Trophoblast cell (in vitro differentiated cells and primary cell): Measurements from ENCODE around the gene MYO18A.

Source experiments
- DNase-seq, 2 donors: peaks; one replicate each; pipeline ENCODE4 v3.0.0-alpha.2; 2016
- H2AFZ ChIP-seq: 2 replicates; pipeline ENCODE4 v1.6.1; 2013; ENCODE audit warnings: low read length, moderate library complexity, mild to moderate bottlenecking; ENCODE audit not compliant: insufficient read depth, poor library complexity
- H2AK5ac ChIP-seq: 2 replicates; pipeline ENCODE4 v1.6.1; 2013; ENCODE audit warnings: mild to moderate bottlenecking, low read length
- H2BK120ac ChIP-seq: 2 replicates; pipeline ENCODE4 v1.6.1; 2013; ENCODE audit warnings: low read length, mild to moderate bottlenecking, moderate library complexity; ENCODE audit not compliant: insufficient read depth, poor library complexity
- H2BK12ac ChIP-seq: 2 replicates; pipeline ENCODE4 v1.6.1; 2013; ENCODE audit warnings: mild to moderate bottlenecking, low read length, moderate library complexity
- H2BK5ac ChIP-seq: 2 replicates; pipeline ENCODE4 v1.6.1; 2013; ENCODE audit warnings: low read length, low read depth, moderate library complexity, mild to moderate bottlenecking; ENCODE audit not compliant: poor library complexity
- H3K14ac ChIP-seq: 2 replicates; pipeline ENCODE4 v1.6.1; 2013; ENCODE audit warnings: mild to moderate bottlenecking, low read length
- H3K18ac ChIP-seq: 2 replicates; pipeline ENCODE4 v1.6.1; 2013; ENCODE audit warnings: mild to moderate bottlenecking, low read length
- H3K23ac ChIP-seq: 2 replicates; pipeline ENCODE4 v1.6.1; 2013; ENCODE audit warnings: low read length
- H3K27ac ChIP-seq: 2 replicates; pipeline ENCODE4 v1.5.1; 2013; ENCODE audit warnings: low read depth, mild to moderate bottlenecking, inconsistent platforms, low read length, moderate library complexity
- H3K27me3 ChIP-seq: 2 replicates; pipeline ENCODE4 v1.6.1; 2013; ENCODE audit warnings: inconsistent platforms, mild to moderate bottlenecking, low read length, moderate library complexity; ENCODE audit not compliant: insufficient read depth
- H3K36me3 ChIP-seq, 2 experiments: 1 replicate in 1 of 2; 2 replicates in 1 of 2; pipeline ENCODE4 v1.6.1; 2013; ENCODE audit warnings: low read length in 2 of 2, mild to moderate bottlenecking in 2 of 2, moderate library complexity in 1 of 2; ENCODE audit not compliant: insufficient read depth in 2 of 2, control insufficient read depth in 1 of 2
- H3K4ac ChIP-seq: 2 replicates; pipeline ENCODE4 v1.6.1; 2013; ENCODE audit warnings: low read depth, mild to moderate bottlenecking, low read length, moderate library complexity
- H3K4me1 ChIP-seq, 2 experiments: 1 replicate in 1 of 2; 2 replicates in 1 of 2; pipeline ENCODE4 v1.6.1; 2013; ENCODE audit warnings: low read length in 2 of 2, mild to moderate bottlenecking in 2 of 2, moderate library complexity in 1 of 2; ENCODE audit not compliant: insufficient read depth in 2 of 2, control insufficient read depth in 1 of 2
- H3K4me2 ChIP-seq: 2 replicates; pipeline ENCODE4 v1.6.1; 2013; ENCODE audit warnings: inconsistent platforms, mild to moderate bottlenecking, low read length, moderate library complexity
- H3K4me3 ChIP-seq: 2 replicates; pipeline ENCODE4 v1.5.1; 2013; ENCODE audit warnings: mild to moderate bottlenecking, low read depth, low read length, inconsistent platforms
- H3K79me1 ChIP-seq: one replicate; pipeline ENCODE4 v1.6.1; 2013; ENCODE audit warnings: low read length
- H3K79me2 ChIP-seq: 2 replicates; pipeline ENCODE4 v1.6.1; 2013; ENCODE audit warnings: low read length, mild to moderate bottlenecking; ENCODE audit not compliant: control insufficient read depth, insufficient read depth, poor library complexity
- H3K9ac ChIP-seq: 2 replicates; pipeline ENCODE4 v1.6.1; 2013; ENCODE audit warnings: mild to moderate bottlenecking, low read length
- H3K9me3 ChIP-seq: 2 replicates; pipeline ENCODE4 v1.6.1; 2013; ENCODE audit warnings: low read depth, mild to moderate bottlenecking, control low read depth, inconsistent platforms, low read length; ENCODE audit not compliant: insufficient read depth
- H4K12ac ChIP-seq: 2 replicates; pipeline ENCODE4 v1.6.1; 2013; ENCODE audit warnings: low read depth, mild to moderate bottlenecking, low read length, moderate library complexity
- H4K8ac ChIP-seq: 2 replicates; pipeline ENCODE4 v1.6.1; 2013; ENCODE audit warnings: low read depth, mild to moderate bottlenecking, low read length, moderate library complexity
- H4K91ac ChIP-seq: one replicate; pipeline ENCODE4 v1.6.1; 2013; ENCODE audit warnings: low read depth, mild to moderate bottlenecking, low read length, moderate library complexity
- WGBS: extraction: QIAGEN DNeasy Blood & Tissue Kit; methylation state at CpG from one replicate; pipeline ENCODE4 v1.1.7; 2013; ENCODE audit warnings: missing lambda C conversion rate; ENCODE audit not compliant: insufficient read length, insufficient coverage; ENCODE audit errors: extremely low coverage; 5-methylcytosine and 5-hydroxymethylcytosine counted together

Gene MYO18A

DNA sequence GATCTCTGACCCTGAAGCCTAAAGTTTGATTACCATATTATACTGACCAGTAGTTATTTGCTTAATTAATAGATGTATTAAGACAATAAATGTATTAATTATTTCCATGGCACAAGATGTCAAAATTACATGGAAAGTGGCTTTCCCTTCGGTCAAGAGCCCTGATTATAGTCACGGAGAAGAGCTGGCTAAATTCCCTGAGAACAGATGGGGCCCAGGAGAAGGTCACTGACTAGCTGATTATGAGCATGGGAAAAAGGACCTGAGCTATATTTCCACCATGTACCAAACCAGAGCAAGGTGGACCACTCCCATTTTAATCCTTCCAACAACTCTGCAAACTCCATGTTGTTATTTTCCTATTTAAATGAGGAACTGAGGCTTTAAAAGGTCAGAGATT, 12.9 kb upstream of the MYO18A start:
- Histone ChIP-seq H4K12ac (no peak overlapping the region), H3K9me3 (no peaks in the 10 kb centered on the region), H2BK120ac (no peak overlapping the region), H3K18ac (no peak overlapping the region), H4K91ac (no peak overlapping the region), H3K79me1 (no peaks in the 10 kb centered on the region), H3K23ac (no peak overlapping the region), H2AK5ac (no peak overlapping the region), H3K4me3 (no peak overlapping the region), H3K79me2 (no peaks in the 10 kb centered on the region), H3K27me3 (no peaks in the 10 kb centered on the region), H2AFZ (no peak overlapping the region), H3K4ac (no peak overlapping the region), H4K8ac (no peak overlapping the region), H3K9ac (no peak overlapping the region), H3K27ac (no peak overlapping the region), H3K14ac (no peak overlapping the region), H2BK12ac (no peak overlapping the region), H2BK5ac (no peak overlapping the region), H3K4me2 (no peak overlapping the region), H3K4me1 (no peaks in the 10 kb centered on the region), H3K36me3 (no peaks in the 10 kb centered on the region)
- no CpG with 5 or more reads among the region's 2 CpGs for WGBS
- DNase-seq, result no peak

DNA sequence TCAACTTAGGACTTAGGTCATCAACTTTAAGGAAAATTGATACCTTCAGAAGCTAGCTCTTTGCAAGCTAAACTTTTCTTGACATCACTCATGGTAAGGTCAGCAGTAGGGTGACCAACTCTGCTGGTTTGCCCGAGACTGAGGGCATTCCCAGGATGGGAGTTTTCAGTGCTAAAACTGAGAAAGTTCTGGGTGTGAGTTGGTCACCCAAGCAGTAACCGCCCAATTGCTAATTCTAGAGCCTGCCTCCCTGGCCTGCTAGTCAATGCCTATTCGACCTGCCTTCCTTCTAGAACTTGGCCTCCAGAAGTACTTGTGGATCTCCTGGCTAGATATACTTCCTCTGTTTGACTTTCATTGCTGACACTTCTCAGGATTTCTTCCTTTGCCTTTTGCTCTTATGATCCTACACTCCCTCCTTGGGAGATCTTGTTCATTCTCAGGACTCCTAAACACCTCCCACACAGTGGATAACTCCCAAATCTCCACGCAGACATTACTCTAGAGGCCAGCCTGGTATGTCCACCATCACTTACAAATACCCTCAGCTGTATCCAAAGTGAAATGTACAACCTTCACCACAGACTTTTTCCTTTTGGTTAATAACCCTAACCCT, 10.5 kb upstream of the MYO18A start:
- H3K18ac ChIP-seq, result no peak overlapping the region
- no CpG with 5 or more reads among the region's 4 CpGs for WGBS
- no peak overlapping the region for H2AK5ac ChIP-seq
- no peak overlapping the region for H3K14ac ChIP-seq
- no peak overlapping the region for H4K8ac ChIP-seq
- no peak for DNase-seq
- H2BK120ac ChIP-seq, result no peak overlapping the region
- H3K4me2 ChIP-seq, result no peak overlapping the region
- no peaks in the 10 kb centered on the region for H3K36me3 ChIP-seq
- no peak overlapping the region for H3K27ac ChIP-seq
- H3K23ac ChIP-seq, result no peak overlapping the region
- no peak overlapping the region for H3K4me3 ChIP-seq
- H4K91ac ChIP-seq, result no peak overlapping the region
- H2AFZ ChIP-seq, result no peak overlapping the region
- H3K27me3 ChIP-seq, result no peaks in the 10 kb centered on the region
- H2BK5ac ChIP-seq, result no peak overlapping the region
- H2BK12ac ChIP-seq, result no peak overlapping the region
- H3K79me1 ChIP-seq, result no peaks in the 10 kb centered on the region
- H3K9me3 ChIP-seq, result no peaks in the 10 kb centered on the region
- H4K12ac ChIP-seq, result no peak overlapping the region
- H3K79me2 ChIP-seq, result no peaks in the 10 kb centered on the region
- no peak overlapping the region for H3K9ac ChIP-seq
- no peak overlapping the region for H3K4ac ChIP-seq
- H3K4me1 ChIP-seq, result no peaks in the 10 kb centered on the region

DNA sequence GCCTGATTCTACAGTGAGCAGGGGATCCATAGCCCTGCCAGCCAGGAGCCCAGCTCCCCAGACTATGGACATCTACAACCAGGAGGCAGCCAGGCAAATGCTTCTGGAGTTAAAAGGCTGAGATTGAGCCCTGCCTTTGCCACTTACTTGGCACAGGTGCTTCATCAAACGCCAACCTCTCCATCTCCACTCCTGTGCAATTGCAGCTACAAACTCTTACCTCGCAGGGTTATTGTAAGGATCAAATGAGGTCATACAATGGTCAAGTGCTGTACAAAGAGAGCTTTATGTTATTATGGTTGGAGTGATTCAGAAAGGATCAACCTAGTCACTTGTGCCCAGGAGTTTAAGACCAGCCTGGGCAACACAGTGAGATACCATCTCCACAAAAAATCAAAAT, 9.8 kb upstream of the MYO18A start:
- Histone ChIP-seq H4K12ac (no peak overlapping the region), H2AFZ (no peak overlapping the region), H3K9ac (no peak overlapping the region), H3K79me1 (no peaks in the 10 kb centered on the region), H2BK120ac (no peak overlapping the region), H2BK5ac (no peak overlapping the region), H3K79me2 (no peaks in the 10 kb centered on the region), H3K36me3 (no peaks in the 10 kb centered on the region), H2BK12ac (no peak overlapping the region), H3K27ac (no peak overlapping the region), H3K4me3 (no peak overlapping the region), H4K8ac (no peak overlapping the region), H3K14ac (no peak overlapping the region), H4K91ac (no peak overlapping the region), H3K4me2 (no peak overlapping the region), H3K23ac (no peak overlapping the region), H3K4ac (no peak overlapping the region), H3K9me3 (no peaks in the 10 kb centered on the region), H3K18ac (no peak overlapping the region), H3K4me1 (no peaks in the 10 kb centered on the region), H2AK5ac (no peak overlapping the region), H3K27me3 (no peaks in the 10 kb centered on the region)
- no peak for DNase-seq
- WGBS, result no CpG with 5 or more reads among the region's 2 CpGs

DNA sequence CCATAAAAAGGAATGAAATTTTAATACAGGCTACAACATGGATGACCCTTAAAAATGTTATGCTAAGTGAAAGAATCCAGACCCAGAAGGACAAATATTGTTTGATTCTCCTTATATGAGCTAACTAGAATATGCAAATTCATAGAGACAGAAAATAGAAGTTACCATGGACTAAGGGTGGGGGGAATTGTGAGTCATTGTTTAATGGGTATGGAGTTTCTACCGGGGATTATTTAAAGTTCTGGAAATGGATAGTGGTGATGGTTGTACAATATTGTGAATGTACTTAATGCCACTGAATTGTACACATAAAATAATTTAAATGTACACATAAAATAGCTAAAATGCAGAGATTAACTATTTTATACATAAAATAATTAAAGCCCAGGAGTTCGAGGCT, 9.2 kb upstream of the MYO18A start:
- H3K4me3 ChIP-seq, result no peak overlapping the region
- no peaks in the 10 kb centered on the region for H3K79me2 ChIP-seq
- no peak overlapping the region for H2BK5ac ChIP-seq

More for the DNA sequence above, 9.2 kb upstream of the MYO18A start:
- Histone ChIP-seq H3K4me1 (no peaks in the 10 kb centered on the region), H3K79me1 (no peaks in the 10 kb centered on the region), H3K9ac (no peak overlapping the region), H3K23ac (no peak overlapping the region), H3K18ac (no peak overlapping the region), H3K4ac (no peak overlapping the region), H3K27me3 (no peaks in the 10 kb centered on the region), H3K9me3 (no peaks in the 10 kb centered on the region), H3K4me2 (no peak overlapping the region), H4K91ac (no peak overlapping the region), H2AFZ (no peak overlapping the region), H2BK120ac (no peak overlapping the region), H2AK5ac (no peak overlapping the region), H3K36me3 (no peaks in the 10 kb centered on the region), H4K12ac (no peak overlapping the region), H4K8ac (no peak overlapping the region), H2BK12ac (no peak overlapping the region), H3K27ac (no peak overlapping the region), H3K14ac (no peak overlapping the region)
- DNase-seq, result no peak
- WGBS, result no CpG with 5 or more reads among the region's 2 CpGs
